ENCODE measurements around the gene TAS2R41.

Gene TAS2R41

GRCh38 chr7:143512488-143513340 is 35.0 kb downstream of the TAS2R41 start:
- H3K4me3 ChIP-seq (replicated peaks; ENCODE audit: low read depth, low read length), result no peak overlapping the region
- TF ChIP-seq CTCF (IDR thresholded peaks at IDR 0.05; ENCODE audit: low read depth, low read length, missing control alignments), result no peak
- DNase-seq (ENCODE audit: extremely low read depth, low read depth), result no peak

GRCh38 chr7:143514487-143514886 is 36.8 kb downstream of the TAS2R41 start:
- no peak for TF ChIP-seq CTCF (IDR thresholded peaks at IDR 0.05; ENCODE audit: low read depth, low read length, missing control alignments)
- H3K4me3 ChIP-seq (replicated peaks; ENCODE audit: low read depth, low read length), result no peak overlapping the region
- DNase-seq (ENCODE audit: extremely low read depth, low read depth), result no peak

GRCh38 chr7:143514995-143515735 is 37.5 kb downstream of the TAS2R41 start:
- no peak for DNase-seq (ENCODE audit: extremely low read depth, low read depth)
- no peak for TF ChIP-seq CTCF (IDR thresholded peaks at IDR 0.05; ENCODE audit: low read depth, low read length, missing control alignments)
- H3K4me3 ChIP-seq (replicated peaks; ENCODE audit: low read depth, low read length), result no peak overlapping the region

- no peak overlapping the region for H3K4me3 ChIP-seq (replicated peaks; ENCODE audit: low read depth, low read length)
- DNase-seq (ENCODE audit: extremely low read depth, low read depth), result no peak
- no peak for TF ChIP-seq CTCF (IDR thresholded peaks at IDR 0.05; ENCODE audit: low read depth, low read length, missing control alignments)
Measured at GRCh38 chr7:143516981-143517380, 39.3 kb downstream of the TAS2R41 start.

GRCh38 chr7:143518521-143518920 is 40.8 kb downstream of the TAS2R41 start:
- no peak overlapping the region for H3K4me3 ChIP-seq (replicated peaks; ENCODE audit: low read depth, low read length)
- no peak for TF ChIP-seq CTCF (IDR thresholded peaks at IDR 0.05; ENCODE audit: low read depth, low read length, missing control alignments)
- DNase-seq (ENCODE audit: extremely low read depth, low read depth), result no peak

- H3K4me3 ChIP-seq (replicated peaks; ENCODE audit: low read depth, low read length), result no peak overlapping the region
- TF ChIP-seq CTCF (IDR thresholded peaks at IDR 0.05; ENCODE audit: low read depth, low read length, missing control alignments), result no peak
- no peak for DNase-seq (ENCODE audit: extremely low read depth, low read depth)
Measured at GRCh38 chr7:143518941-143519340, 41.3 kb downstream of the TAS2R41 start.
